OCI-LY7 (cell line): Measurements from ENCODE around the gene GNB4. TPM values are rescaled to one million over a fixed set of nuclear protein-coding genes. Genes with fewer than 3 reads are reported as not detected.

Source experiments
- BruUV-seq: library from RNA; stranded (reverse); fragments of 400-500 nt; replicated peaks from 2 replicates; lab custom pipeline; 2021; lab: Mats Ljungman, UMichigan
- CTCF ChIA-PET: fragments of 300-600 bp; sonication (Branson Sonifier 250); formaldehyde crosslinking; loops from one replicate; lab custom pipeline; 2022; ENCODE audit warnings: antibody characterized with exemption; ENCODE audit not compliant: unreplicated experiment; lab: Charles Lee
- POLR2A ChIA-PET: fragments of 300-600 bp; sonication (Branson Sonifier 250); formaldehyde crosslinking; loops from one replicate; lab custom pipeline; 2022; ENCODE audit warnings: antibody characterized with exemption; lab: Charles Lee
- DNase-seq: peaks from one replicate; pipeline ENCODE4 v3.0.0-alpha.2; 2015; ENCODE audit warnings: low spot score
- H2AFZ ChIP-seq: fragments of 200-600 bp; sonication (generic), shearing (Covaris generic); 2 replicates; pipeline ENCODE4 v1.6.1; 2014; ENCODE audit warnings: mild to moderate bottlenecking, antibody characterized with exemption, low read length, moderate library complexity
- H3K27ac ChIP-seq: fragments of 200-600 bp; sonication (generic); 2 replicates; pipeline ENCODE4 v1.5.1; 2014; ENCODE audit warnings: mixed run types, low read depth, mild to moderate bottlenecking, moderate library complexity, low read length, inconsistent platforms; ENCODE audit not compliant: poor library complexity, severe bottlenecking
- H3K36me3 ChIP-seq: fragments of 200-600 bp; sonication (generic); 2 replicates; pipeline ENCODE4 v1.6.1; 2014; ENCODE audit warnings: mild to moderate bottlenecking, antibody characterized with exemption, low read length, moderate library complexity, mixed read lengths; ENCODE audit not compliant: insufficient read depth
- H3K4me1 ChIP-seq: fragments of 200-600 bp; sonication (generic); 2 replicates; pipeline ENCODE4 v1.5.1; 2014; ENCODE audit warnings: mild to moderate bottlenecking, low read length; ENCODE audit not compliant: insufficient read depth, poor library complexity, severe bottlenecking
- H3K4me2 ChIP-seq: fragments of 200-600 bp; sonication (generic); 2 replicates; pipeline ENCODE4 v1.6.1; 2014; ENCODE audit warnings: mild to moderate bottlenecking, low read length
- H3K4me3 ChIP-seq: fragments of 200-600 bp; sonication (generic); 2 replicates; pipeline ENCODE4 v1.5.1; 2014; ENCODE audit warnings: mild to moderate bottlenecking, low read depth, low read length; ENCODE audit not compliant: poor library complexity, severe bottlenecking
- H3K79me2 ChIP-seq: fragments of 200-600 bp; sonication (generic); 2 replicates; pipeline ENCODE4 v1.6.1; 2016; ENCODE audit warnings: low read depth, mild to moderate bottlenecking, low read length, moderate library complexity, mixed read lengths; ENCODE audit not compliant: insufficient read depth
- H3K9me2 ChIP-seq: fragments of 200-600 bp; sonication (generic); 2 replicates; pipeline ENCODE4 v1.6.1; 2016; ENCODE audit warnings: mild to moderate bottlenecking, low read length, mixed read lengths; ENCODE audit not compliant: insufficient read depth
- H3K9me3 ChIP-seq: fragments of 200-600 bp; sonication (generic); 2 replicates; pipeline ENCODE4 v1.6.1; 2014; ENCODE audit warnings: mild to moderate bottlenecking, mixed run types, low read length, mixed read lengths
- H4K20me1 ChIP-seq: fragments of 200-600 bp; sonication (generic); 2 replicates; pipeline ENCODE4 v1.6.1; 2014; ENCODE audit warnings: mild to moderate bottlenecking, antibody characterized with exemption, low read length, moderate library complexity, mixed read lengths; ENCODE audit not compliant: insufficient read depth
- EZH2phosphoT487 ChIP-seq: fragments of 200-600 bp; sonication (generic); IDR thresholded peaks from 2 replicates; pipeline ENCODE4 v1.6.1; 2018; ENCODE audit warnings: low read depth, borderline replicate concordance, mild to moderate bottlenecking, mixed run types, antibody characterized with exemption, low read length, moderate library complexity, mixed read lengths
- intact Hi-C: fragments of 100-400 bp; cut with micrococcal nuclease; formaldehyde crosslinking; loops from one replicate; pipeline ENCODE4 v1.10.0; 2022; ENCODE audit not compliant: unreplicated experiment
- total RNA-seq, 2 experiments: library from RNA; depleted of rRNA in 1 of 2; stranded (reverse); fragments of >200 nt in 1 of 2; shearing (Covaris generic) in 1 of 2; gene quantifications; 2 replicates each; pipeline ENCODE4 v1.2.3, GENCODE V29; 2014 to 2022
- TF ChIP-seq, protein P1 (sequence below): fragments of 200-600 bp; sonication (generic); conservative IDR thresholded peaks from 2 replicates; pipeline ENCODE4 v1.5.1; 2014; ENCODE audit warnings: mild to moderate bottlenecking, antibody characterized with exemption, low read length, moderate library complexity, mixed read lengths

The GNB4 gene
- total RNA-seq, 2 experiments from 2014 or later, result 3.7 to 9.5 TPM

DNA sequence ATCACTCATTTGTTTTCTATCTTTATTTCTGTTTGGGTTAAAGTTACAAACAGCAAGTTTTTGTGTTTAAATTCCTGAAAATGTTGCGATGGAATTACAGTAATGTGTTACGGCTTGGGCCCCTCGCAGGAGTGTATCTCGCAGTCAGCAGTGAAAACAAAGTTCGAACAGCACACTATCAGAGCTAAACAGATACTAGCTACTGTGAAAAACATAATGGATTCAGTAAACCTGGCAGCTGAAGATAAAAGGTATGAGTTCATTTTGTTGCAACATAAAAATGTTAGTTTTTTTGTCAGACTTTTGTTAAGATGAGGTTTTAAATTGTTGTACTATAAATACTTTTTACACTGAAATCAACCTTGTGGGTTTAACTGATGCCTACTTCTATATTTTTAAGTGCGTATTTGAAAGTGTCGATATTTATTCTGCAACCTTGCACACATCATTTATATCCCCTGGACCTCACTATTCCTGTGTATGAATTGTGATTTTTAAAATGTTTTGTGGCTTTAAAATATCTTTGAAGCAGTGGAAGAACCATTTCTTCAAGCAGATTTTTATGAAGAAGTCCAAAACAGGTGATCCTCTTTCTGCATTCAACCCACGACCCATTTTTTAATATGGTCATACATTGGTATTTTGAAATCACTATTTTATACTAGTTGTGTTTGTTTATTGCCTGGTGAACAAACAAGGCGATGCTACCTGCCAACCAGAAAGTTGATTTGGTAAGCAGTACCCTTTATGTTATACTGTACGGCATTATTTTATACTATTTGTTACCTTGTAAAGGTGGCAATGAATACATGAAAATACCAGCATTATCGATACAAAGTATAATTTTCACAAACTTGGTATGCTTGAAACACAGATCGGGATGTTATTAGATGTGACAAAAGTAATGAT, 75.9 kb downstream of the GNB4 start:
- no peaks in the 10 kb centered on the region for H3K4me1 ChIP-seq
- DNase-seq, result no peak
- no peaks in the 10 kb centered on the region for H3K9me2 ChIP-seq
- H4K20me1 ChIP-seq, result no peaks in the 10 kb centered on the region
- no peaks in the 10 kb centered on the region for H3K9me3 ChIP-seq
- H3K4me3 ChIP-seq, result no peak overlapping the region
- ChIA-PET POLR2A (no interaction called here), CTCF (no interaction called here)
- peaks cover 66% of the 10 kb centered on the region; the same call in 1 of the 2 replicates for H3K36me3 ChIP-seq
- TF ChIP-seq EZH2phosphoT487, result no peak
- TF ChIP-seq, protein P1, sequence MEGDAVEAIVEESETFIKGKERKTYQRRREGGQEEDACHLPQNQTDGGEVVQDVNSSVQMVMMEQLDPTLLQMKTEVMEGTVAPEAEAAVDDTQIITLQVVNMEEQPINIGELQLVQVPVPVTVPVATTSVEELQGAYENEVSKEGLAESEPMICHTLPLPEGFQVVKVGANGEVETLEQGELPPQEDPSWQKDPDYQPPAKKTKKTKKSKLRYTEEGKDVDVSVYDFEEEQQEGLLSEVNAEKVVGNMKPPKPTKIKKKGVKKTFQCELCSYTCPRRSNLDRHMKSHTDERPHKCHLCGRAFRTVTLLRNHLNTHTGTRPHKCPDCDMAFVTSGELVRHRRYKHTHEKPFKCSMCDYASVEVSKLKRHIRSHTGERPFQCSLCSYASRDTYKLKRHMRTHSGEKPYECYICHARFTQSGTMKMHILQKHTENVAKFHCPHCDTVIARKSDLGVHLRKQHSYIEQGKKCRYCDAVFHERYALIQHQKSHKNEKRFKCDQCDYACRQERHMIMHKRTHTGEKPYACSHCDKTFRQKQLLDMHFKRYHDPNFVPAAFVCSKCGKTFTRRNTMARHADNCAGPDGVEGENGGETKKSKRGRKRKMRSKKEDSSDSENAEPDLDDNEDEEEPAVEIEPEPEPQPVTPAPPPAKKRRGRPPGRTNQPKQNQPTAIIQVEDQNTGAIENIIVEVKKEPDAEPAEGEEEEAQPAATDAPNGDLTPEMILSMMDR, result no peak
- intact Hi-C loops, result no loop called here
- TSS peak; percentile 11 for BruUV-seq
- H3K4me2 ChIP-seq, result no peak overlapping the region
- no peak overlapping the region for H3K27ac ChIP-seq
- H3K79me2 ChIP-seq, result no peaks in the 10 kb centered on the region
- no peak overlapping the region for H2AFZ ChIP-seq

DNA sequence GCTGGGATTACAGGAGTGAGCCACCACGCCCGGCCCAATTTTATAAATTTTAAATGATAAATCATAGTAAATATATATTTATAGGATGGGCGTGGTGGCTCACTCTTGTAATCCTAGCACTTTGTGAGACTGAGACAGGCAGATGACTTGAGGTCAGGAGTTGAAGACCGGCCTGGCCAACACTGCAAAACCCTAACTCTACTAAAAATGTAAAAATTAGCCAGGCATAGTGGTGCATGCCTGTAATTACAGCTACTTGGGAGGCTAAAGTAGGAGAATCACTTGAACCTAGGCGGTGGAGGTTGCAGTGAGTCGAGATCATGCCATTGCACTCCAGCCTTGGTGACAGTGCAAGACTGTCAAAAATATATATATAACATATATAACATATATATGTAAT, 77.3 kb downstream of the GNB4 start:
- Histone ChIP-seq H3K4me3 (no peak overlapping the region), H3K9me2 (no peaks in the 10 kb centered on the region), H3K9me3 (no peaks in the 10 kb centered on the region), H3K4me1 (no peaks in the 10 kb centered on the region), H4K20me1 (no peaks in the 10 kb centered on the region), H3K27ac (no peak overlapping the region), H2AFZ (no peak overlapping the region), H3K36me3 (peaks cover 60% of the 10 kb centered on the region), H3K4me2 (no peak overlapping the region), H3K79me2 (no peaks in the 10 kb centered on the region)
- TF ChIP-seq, protein P1, result no peak
- TF ChIP-seq EZH2phosphoT487, result no peak
- no TSS peak for BruUV-seq
- ChIA-PET CTCF (interaction anchor here (0.6 kb wide), 1 partner anchor 50 kb away, joined by 3 read pairs; no protein-coding TSS in a partner anchor), POLR2A (interaction anchor here (0.8 to 2.1 kb wide), 3 partner anchors 10 to 112 kb away, joined by 3 to 5 read pairs (median 4); no protein-coding TSS in a partner anchor)
- intact Hi-C loops, result no loop called here
- no peak for DNase-seq

DNA sequence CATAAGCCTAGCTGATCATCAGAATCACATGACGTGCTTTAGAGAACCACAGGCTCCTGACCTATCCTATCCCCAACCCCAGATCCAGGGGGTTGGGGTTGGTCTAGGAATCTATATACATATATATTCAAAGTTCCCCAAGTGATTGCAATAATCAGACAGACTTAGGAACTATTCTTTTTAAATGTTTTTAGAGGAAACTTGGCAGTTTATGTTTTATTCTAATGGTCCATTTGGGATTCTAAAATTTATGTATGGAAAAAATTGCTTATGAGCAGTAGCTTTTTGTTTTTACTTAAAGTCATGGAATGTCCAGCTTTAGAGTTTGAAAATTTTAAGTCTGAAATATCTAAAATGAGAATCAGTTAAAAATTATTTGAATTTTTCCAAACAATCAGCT, 81.6 kb downstream of the GNB4 start:
- H3K9me3 ChIP-seq, result no peaks in the 10 kb centered on the region
- H3K4me3 ChIP-seq, result no peak overlapping the region
- DNase-seq, result no peak
- intact Hi-C loops, result no loop called here
- no peak for TF ChIP-seq EZH2phosphoT487
- TF ChIP-seq, protein P1, result no peak
- H4K20me1 ChIP-seq, result no peaks in the 10 kb centered on the region
- POLR2A ChIA-PET, result interaction anchor here (0.6 to 1.8 kb wide), 7 partner anchors 12 to 118 kb away, joined by 3 to 5 read pairs (median 4); no protein-coding TSS in a partner anchor
- no TSS peak for BruUV-seq
- H3K4me1 ChIP-seq, result no peaks in the 10 kb centered on the region
- H3K9me2 ChIP-seq, result no peaks in the 10 kb centered on the region
- H3K36me3 ChIP-seq, result peaks cover 60% of the 10 kb centered on the region
- H3K79me2 ChIP-seq, result no peaks in the 10 kb centered on the region
- H3K4me2 ChIP-seq, result no peak overlapping the region
- H3K27ac ChIP-seq, result no peak overlapping the region
- no peak overlapping the region for H2AFZ ChIP-seq
- CTCF ChIA-PET, result no interaction called here
